Tibial artery (tissue), 4 donors: ENCODE data around the gene BAIAP2L1.

Experiments used
- DNase-seq, 2 donors: peaks; one replicate each; pipeline ENCODE4 v3.0.0-alpha.2; 2019
- H3K27ac ChIP-seq, 2 donors: fragments of 200-600 bp; sonication (generic) in 1 of 2; 1 replicate in 1 of 2; 2 replicates in 1 of 2; pipeline ENCODE4 v1.5.1; 2018 to 2019; ENCODE audit warnings: mild to moderate bottlenecking in 1 of 2
- H3K27me3 ChIP-seq, 2 donors: fragments of 200-600 bp; sonication (generic) in 1 of 2; one replicate each; pipeline versions ENCODE4 v1.5.1 to v1.6.0; 2016 to 2019
- H3K36me3 ChIP-seq, 3 donors: fragments of 200-600 bp; sonication (generic) in 2 of 3; one replicate each; pipeline ENCODE4 v1.5.1; 2016 to 2019; ENCODE audit warnings: mild to moderate bottlenecking in 2 of 3
- H3K4me1 ChIP-seq, 4 donors: fragments of 200-600 bp; sonication (generic) in 2 of 4; 1 replicate in 3 of 4; 2 replicates in 1 of 4; pipeline ENCODE4 v1.5.1; 2016 to 2019
- H3K4me3 ChIP-seq, 2 donors: fragments of 200-600 bp; sonication (generic) in 1 of 2; 1 replicate in 1 of 2; 2 replicates in 1 of 2; pipeline ENCODE4 v1.5.1; 2018 to 2019; ENCODE audit warnings: mild to moderate bottlenecking in 2 of 2
- H3K9me3 ChIP-seq, 3 donors: fragments of 200-600 bp; sonication (generic) in 1 of 3; one replicate each; pipeline ENCODE4 v1.5.1; 2016 to 2019
- intact Hi-C: fragments of 100-400 bp; cut with DNase I; formaldehyde crosslinking; loops from one replicate; pipeline ENCODE4 v1.15.0; 2023; ENCODE audit warnings: low total_unique reads
- TF ChIP-seq, protein P1 (sequence below), 2 experiments: fragments of 200-600 bp in 1 of 2; fragments of 450-650 bp in 1 of 2; IDR thresholded peaks; one replicate each; pipeline ENCODE4 v1.5.1; 2017 to 2019; ENCODE audit warnings: antibody characterized with exemption in 2 of 2, mild to moderate bottlenecking in 1 of 2, moderate library complexity in 1 of 2

BAIAP2L1 gene

DNA sequence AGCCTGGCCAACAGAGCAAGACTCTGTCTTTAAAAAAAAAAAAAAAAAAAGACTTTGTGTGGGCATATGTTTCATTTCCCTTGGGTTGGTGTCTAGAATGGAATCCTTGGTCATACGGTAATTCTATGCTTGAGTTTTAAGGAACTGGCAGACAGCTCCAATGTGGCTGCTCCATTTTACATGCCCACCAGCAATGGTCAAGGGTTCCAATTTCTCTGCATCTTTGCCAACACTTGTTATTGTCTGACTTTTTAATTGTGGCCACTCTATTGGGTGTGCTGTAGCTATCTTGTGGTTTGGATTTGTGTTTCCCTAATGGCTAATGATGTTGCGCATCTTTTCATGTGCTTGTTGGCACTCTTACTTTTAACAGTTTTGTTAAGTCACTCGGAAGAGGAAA, 61.8 kb downstream of the BAIAP2L1 start:
- no peaks in the 10 kb centered on the region for H3K36me3 ChIP-seq
- no peak for DNase-seq
- H3K9me3 ChIP-seq = no peaks in the 10 kb centered on the region
- H3K27ac ChIP-seq = no peak overlapping the region
- H3K4me1 ChIP-seq = no peaks in the 10 kb centered on the region
- TF ChIP-seq, protein P1, sequence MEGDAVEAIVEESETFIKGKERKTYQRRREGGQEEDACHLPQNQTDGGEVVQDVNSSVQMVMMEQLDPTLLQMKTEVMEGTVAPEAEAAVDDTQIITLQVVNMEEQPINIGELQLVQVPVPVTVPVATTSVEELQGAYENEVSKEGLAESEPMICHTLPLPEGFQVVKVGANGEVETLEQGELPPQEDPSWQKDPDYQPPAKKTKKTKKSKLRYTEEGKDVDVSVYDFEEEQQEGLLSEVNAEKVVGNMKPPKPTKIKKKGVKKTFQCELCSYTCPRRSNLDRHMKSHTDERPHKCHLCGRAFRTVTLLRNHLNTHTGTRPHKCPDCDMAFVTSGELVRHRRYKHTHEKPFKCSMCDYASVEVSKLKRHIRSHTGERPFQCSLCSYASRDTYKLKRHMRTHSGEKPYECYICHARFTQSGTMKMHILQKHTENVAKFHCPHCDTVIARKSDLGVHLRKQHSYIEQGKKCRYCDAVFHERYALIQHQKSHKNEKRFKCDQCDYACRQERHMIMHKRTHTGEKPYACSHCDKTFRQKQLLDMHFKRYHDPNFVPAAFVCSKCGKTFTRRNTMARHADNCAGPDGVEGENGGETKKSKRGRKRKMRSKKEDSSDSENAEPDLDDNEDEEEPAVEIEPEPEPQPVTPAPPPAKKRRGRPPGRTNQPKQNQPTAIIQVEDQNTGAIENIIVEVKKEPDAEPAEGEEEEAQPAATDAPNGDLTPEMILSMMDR (IDR thresholded peaks at IDR 0.05) = no peak
- no peaks in the 10 kb centered on the region for H3K27me3 ChIP-seq
- H3K4me3 ChIP-seq = no peak overlapping the region
- intact Hi-C loops = no loop called here

DNA sequence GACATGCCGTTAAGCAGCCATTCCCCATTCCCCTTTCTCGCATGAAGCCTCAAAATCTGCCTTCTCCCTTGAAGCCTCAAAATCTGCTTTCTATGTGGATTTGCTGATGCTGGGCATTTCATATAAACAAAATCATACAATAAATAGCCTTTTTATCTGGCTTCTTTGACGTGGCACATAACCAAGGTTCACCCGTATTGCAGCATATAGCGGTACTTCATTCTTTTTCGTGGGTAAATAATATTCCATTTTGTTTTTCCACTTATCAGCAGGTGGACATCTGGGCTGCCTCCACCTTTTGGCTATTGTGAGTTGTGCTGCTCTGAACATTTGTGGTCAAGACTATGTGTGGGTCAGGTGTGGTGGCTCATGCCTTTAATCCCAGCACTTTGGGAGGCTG, 62.4 kb downstream of the BAIAP2L1 start:
- H3K27me3 ChIP-seq = no peaks in the 10 kb centered on the region

DNA sequence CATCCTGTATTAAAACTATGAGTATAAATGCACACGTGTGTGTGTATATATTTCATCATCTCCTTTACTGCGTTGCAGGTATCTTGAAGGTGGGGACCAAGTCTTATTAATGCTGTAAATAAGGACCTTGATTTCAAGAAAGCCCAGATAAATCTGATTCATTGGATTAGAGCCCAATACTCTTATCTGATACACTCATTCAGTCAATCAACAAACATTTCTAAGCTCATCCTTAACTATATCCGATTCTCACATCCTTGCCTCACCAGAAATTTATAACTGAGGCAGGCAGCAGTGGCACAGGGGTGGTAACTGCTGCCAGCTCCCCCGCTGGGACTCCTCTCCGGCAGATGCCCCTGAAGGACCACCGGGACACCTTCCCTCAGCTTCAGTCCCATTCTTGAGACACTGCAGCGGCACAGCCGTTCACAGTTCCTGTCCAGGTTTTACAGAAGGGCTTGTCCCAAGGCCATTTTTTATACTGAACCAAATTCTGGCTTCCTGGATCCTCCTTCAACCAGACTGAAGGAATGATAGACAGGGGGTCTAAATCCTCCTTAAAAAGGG, 65.4 kb downstream of the BAIAP2L1 start:
- intact Hi-C loops = no loop called here
- H3K27ac ChIP-seq = no peak overlapping the region
- TF ChIP-seq, protein P1 (IDR thresholded peaks at IDR 0.05) = no peak

More for the DNA sequence above, 62.4 kb downstream of the BAIAP2L1 start:
- Histone ChIP-seq H3K4me1 (no peaks in the 10 kb centered on the region), H3K9me3 (no peaks in the 10 kb centered on the region), H3K36me3 (no peaks in the 10 kb centered on the region), H3K27ac (no peak overlapping the region), H3K4me3 (no peak overlapping the region)
- DNase-seq = no peak
- intact Hi-C loops = no loop called here
- TF ChIP-seq, protein P1 (IDR thresholded peaks at IDR 0.05) = no peak

DNA sequence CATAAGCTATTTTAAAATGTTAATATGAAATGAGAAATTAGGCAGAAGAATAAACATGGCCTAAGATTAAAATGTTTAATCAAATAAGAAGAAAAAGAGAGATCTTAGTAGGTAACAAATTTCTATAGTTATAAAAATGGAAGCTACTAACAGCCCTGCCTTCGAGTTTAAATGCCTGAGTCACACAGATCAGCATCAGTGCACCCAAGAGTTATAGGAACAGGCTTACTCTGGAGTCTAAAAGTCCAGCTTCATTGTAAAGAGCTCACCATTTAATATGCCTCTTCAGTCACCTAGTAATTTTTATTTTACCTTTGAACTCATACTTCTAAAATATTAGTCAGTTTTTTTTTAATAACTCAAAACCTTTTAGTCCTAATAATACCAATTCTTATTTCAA, 66.8 kb downstream of the BAIAP2L1 start:
- Histone ChIP-seq H3K4me1 (no peaks in the 10 kb centered on the region), H3K36me3 (no peaks in the 10 kb centered on the region), H3K9me3 (peaks cover 0 to 6% (median 0%) of the 10 kb centered on the region in 3 donors), H3K4me3 (no peak overlapping the region), H3K27me3 (no peaks in the 10 kb centered on the region), H3K27ac (no peak overlapping the region)
- intact Hi-C loops = no loop called here
- no peak for DNase-seq
- TF ChIP-seq, protein P1 (IDR thresholded peaks at IDR 0.05) = no peak

More for the DNA sequence above, 65.4 kb downstream of the BAIAP2L1 start:
- no peaks in the 10 kb centered on the region for H3K27me3 ChIP-seq
- H3K9me3 ChIP-seq = peaks cover 0 to 3% (median 0%) of the 10 kb centered on the region in 3 donors
- H3K4me3 ChIP-seq = no peak overlapping the region
- H3K4me1 ChIP-seq = no peaks in the 10 kb centered on the region
- no peaks in the 10 kb centered on the region for H3K36me3 ChIP-seq
- no peak for DNase-seq

DNA sequence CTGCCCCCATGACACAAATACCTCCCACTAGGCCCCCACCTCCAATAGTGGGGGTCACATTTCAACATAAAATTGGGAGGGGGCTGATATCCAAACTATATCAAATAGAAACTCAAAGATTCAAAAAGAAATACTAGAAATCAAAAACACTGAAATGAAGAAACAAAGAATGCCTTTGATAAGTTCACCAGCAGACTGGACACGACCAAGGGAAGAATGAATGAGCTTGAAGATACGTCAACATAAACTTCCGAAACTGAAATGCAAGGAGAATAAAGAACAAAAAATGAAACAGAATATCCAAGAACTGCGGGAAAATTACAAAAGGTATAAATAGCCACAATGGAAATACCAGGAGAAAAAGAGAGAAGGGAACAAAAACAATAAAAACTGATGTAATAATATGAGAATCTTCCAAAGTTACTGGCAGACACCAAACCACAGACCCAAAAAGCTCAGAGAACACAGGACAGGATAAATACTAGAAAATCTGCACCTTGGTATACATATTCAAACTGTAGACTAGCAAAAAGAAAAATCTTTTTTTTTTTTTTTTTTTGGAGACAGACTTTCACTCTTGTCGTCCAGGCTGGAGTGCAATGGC, 69.9 kb downstream of the BAIAP2L1 start:
- peaks cover 0 to 8% (median 0%) of the 10 kb centered on the region in 3 donors for H3K9me3 ChIP-seq
- no peak overlapping the region for H3K4me3 ChIP-seq
- no peak overlapping the region for H3K27ac ChIP-seq
- intact Hi-C loops = no loop called here
- H3K27me3 ChIP-seq = no peaks in the 10 kb centered on the region
- no peaks in the 10 kb centered on the region for H3K36me3 ChIP-seq
- TF ChIP-seq, protein P1 (IDR thresholded peaks at IDR 0.05) = no peak
- no peaks in the 10 kb centered on the region for H3K4me1 ChIP-seq
- no peak for DNase-seq
